ENCODE measurements around the gene EXOG.

DNA sequence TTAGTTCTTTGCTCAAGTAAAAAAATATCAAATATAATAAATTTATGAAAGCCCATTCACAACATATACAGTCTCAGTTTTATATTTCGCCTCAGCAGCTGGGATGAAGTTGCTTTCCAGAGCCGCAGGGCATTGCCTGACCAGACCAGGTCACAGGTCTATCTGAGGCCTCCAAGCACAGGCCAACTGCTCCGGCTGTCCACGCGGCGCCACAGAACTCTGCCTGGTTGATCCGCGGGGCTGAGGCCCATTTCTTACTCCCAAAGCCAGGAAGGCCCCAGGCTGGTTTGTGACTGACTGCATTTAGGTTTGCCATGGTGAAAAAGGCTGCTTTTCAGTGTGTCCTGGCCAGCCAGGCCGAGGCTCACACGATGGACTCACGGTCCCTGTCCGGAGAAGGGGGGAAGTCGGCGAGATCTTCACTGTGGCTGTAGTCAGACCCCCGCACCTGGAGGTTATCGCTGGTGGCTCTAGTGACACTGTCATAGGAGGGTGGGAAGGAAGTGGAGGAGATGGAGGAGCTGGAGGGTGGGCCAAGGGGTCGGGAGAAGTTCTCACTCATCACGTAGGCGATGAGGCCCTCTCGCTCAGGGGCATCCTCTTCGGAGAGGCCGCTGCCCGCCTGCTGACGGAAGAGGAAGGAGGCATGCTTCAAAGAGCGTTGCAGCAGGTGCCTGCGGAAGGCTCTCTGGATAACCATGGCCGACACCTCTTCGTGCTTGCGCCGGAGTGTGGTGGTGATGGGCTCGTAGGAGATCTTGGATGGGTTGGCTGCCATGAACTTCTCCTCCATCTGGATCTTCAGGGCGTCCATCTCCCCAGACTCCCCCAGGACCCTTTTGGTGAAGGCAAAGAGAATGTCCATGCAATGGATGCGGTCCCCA is 54.1 kb downstream of the EXOG start:
- TF ChIP-seq, protein P1, sequence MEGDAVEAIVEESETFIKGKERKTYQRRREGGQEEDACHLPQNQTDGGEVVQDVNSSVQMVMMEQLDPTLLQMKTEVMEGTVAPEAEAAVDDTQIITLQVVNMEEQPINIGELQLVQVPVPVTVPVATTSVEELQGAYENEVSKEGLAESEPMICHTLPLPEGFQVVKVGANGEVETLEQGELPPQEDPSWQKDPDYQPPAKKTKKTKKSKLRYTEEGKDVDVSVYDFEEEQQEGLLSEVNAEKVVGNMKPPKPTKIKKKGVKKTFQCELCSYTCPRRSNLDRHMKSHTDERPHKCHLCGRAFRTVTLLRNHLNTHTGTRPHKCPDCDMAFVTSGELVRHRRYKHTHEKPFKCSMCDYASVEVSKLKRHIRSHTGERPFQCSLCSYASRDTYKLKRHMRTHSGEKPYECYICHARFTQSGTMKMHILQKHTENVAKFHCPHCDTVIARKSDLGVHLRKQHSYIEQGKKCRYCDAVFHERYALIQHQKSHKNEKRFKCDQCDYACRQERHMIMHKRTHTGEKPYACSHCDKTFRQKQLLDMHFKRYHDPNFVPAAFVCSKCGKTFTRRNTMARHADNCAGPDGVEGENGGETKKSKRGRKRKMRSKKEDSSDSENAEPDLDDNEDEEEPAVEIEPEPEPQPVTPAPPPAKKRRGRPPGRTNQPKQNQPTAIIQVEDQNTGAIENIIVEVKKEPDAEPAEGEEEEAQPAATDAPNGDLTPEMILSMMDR (IDR thresholded peaks at IDR 0.05), result no peak
- TF ChIP-seq POLR2AphosphoS5 (IDR thresholded peaks at IDR 0.05), result no peak
- TF ChIP-seq POLR2A (IDR thresholded peaks at IDR 0.05), result no peak

Data from prostate gland (tissue), 2 donors.